Bone marrow (tissue), 2 donors: Measurements from ENCODE around the gene DNAH6.
"Not testable (repeated sequence)": the region's sequence is repeated elsewhere in the genome, so short reads cannot be mapped to it uniquely, and the experiment has no call there.

Experiments
- DNase-seq, 2 donors: peaks; one replicate each; lab custom pipeline; 2025; lab: John Stamatoyannopoulos, UW

Gene DNAH6

DNA sequence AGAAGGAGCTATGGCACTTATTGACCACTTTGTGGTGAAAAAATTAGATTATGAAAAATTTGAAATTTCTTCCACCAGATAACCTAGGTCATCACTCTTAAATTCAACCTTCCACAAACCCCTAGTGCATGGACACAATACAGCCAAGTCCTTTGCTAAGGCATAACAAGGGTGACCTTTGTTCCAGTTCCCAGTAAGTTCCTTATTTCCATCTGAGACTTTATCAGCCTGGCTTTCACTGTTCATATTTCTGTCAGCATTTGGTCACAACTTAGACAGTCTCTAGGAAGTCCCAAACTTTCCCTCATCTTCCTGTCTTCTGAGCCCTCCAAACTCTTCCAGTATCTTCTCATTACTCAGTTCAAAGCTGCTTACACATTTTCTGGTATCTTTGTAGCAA lies 232.0 kb downstream of the DNAH6 start:
- DNase-seq: no peak

DNA sequence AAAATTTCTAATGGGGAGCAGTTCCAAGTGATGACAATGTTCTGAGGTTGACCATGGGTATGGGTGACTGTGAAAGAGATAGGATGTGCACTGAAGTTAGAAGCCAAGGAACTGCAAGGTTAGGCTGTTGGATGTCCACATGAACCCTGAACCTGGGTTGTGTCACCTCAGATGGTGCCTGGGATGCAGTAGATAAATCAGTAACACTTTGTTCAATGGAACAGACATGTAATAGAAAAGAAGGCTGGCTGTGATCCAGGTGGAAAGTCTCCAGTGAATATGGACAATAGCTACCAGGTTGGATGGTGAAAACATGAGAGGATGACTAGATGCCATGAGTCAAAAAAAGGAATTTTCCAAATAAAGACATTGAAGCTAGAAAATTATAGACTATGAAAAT lies 233.1 kb downstream of the DNAH6 start:
- no peak for DNase-seq

DNA sequence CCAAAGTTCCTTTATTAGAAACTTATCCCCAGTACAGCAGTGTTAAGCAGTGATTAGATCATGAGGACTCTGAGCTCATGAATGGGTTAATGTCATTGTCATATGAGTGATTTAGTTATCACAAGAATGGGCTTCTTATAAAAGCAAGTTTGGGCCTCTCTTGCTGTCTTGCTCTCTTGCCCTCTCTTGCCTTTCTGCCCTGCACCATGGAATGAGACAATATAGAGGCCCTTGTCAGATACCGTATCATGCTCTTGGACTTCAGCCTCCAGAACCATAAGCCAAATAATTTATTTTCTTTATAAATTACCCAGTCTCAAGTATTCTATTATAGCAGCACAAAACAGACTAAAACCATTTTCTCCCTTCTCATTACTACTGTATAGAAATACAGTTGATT lies 238.8 kb downstream of the DNAH6 start:
- no peak for DNase-seq

DNA sequence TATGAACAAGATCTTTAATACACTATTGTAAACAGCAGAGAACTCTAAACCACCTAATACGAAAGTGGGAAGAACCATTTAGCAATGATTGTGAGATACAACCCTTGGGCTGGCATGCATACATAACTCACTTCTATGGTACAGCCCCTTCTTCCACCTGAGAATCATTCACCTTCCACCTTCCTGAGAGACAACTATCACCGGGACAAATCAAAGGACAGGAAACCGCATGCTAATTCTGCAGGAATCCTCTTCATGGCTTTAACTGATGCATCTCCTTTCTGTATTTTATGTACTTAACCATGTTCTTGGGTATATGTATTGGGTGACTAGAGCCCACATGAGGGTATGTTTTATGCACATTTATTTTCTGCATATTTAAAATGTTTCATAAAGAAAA lies 241.3 kb downstream of the DNAH6 start:
- DNase-seq: no peak

DNA sequence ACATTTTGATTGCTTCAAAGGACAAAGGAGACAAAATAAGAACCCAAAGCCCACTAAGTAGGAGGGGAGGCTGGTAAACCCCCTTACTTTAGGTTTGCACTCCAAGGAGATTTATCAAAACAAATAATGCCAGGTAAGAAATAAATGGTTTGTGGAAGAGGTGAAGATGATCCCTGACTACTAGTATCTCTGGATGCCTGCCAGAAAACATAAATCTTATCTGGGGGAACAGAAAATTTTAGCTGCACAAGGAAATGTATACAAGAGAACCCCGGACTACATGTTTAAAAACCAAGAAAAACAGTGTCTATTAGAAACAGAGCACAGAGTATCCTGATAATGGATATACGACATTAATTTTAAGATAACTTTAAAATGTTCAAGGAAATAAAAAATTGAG lies 250.5 kb downstream of the DNAH6 start:
- no peak for DNase-seq

DNA sequence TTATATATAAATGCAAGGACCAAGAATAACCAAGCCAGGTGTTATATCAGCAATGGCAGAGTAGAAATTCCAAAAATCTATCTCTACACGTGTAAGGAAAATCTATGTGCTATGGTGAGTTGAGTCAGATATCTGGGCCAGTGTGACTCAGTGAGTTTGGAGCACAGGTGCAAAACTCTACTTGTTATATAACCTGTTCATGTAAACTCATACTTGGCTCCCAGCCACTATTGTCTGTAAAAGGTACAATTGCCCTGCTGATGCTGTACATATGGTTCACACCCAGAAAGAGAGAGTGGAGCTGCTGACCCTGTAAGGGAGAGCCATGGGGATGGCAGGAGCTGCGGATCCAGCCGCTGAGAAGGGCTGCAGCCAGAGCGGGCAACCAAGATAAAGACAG lies 252.5 kb downstream of the DNAH6 start:
- DNase-seq: no peak

DNA sequence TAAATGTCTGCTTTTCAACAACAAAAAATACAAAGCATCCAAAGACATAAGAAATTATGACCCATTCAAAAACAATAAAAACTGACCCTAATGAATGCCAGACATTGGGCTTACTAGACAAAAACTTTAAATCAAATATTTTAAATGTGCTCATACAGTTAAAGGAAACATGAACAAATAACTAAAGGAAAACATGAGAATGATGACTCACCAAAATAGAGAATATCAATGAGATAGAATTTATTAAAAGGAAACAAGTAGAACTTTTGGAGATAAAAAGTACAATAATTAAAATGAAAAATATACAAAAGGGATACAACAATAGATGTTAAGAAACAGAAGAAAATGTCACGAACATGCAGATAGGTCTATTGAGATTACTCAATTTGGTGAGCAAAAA lies 254.0 kb downstream of the DNAH6 start:
- no peak for DNase-seq

DNA sequence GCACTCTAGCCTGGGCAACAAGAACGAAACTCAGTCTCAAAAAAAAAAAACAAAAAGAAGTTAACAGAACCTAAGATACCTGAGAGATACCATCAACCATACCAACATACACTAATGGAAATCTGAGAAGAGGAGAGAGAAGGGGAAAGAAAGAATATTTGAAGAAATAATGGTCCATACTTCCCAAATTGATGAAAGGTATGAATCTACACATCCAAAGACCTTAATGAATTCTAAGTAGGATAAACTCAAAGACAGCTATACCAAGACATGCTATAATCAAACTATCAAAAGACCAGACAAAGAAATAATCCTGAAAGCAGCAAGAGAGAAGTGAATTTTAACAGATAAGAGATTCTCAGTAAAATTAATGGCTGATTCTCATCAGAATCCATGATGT lies 255.0 kb downstream of the DNAH6 start:
- DNase-seq: no peak

DNA sequence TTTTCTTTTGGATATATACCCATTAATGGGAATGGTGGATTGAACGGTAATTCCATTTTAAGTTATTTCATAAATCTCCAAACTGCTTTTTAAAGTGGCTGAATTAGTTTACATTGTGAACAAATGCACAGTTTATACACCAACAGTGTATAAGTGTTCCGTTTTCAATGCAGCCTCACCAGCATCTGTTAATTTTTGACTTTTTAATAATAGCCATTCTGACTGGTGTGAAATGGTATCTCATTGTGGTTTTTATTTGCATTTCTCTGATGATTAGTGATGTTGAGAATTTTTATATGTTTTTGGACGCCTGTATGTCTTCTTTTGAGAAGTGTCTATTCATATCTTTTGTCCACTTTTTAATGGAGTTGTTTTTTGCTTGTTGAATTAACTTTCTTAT lies 257.3 kb downstream of the DNAH6 start:
- not testable (repeated sequence) for DNase-seq

DNA sequence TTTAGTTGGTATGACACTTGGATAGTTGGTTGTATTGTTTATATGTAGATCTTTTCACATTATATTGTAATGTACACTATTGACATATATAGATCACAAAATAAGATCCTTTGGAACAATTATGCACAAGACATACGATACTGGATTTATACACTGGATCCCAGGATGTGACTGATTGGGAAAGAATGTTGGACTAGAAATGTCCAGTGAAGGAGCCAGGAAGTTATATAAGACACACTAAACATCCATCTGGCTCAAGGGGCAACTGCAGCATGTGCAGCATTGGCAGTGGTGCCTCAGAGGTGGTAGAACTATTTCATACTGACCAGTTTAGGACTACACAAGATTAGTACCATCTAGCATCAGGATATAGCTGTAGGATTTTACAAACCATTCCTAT lies 259.7 kb downstream of the DNAH6 start:
- no peak for DNase-seq

DNA sequence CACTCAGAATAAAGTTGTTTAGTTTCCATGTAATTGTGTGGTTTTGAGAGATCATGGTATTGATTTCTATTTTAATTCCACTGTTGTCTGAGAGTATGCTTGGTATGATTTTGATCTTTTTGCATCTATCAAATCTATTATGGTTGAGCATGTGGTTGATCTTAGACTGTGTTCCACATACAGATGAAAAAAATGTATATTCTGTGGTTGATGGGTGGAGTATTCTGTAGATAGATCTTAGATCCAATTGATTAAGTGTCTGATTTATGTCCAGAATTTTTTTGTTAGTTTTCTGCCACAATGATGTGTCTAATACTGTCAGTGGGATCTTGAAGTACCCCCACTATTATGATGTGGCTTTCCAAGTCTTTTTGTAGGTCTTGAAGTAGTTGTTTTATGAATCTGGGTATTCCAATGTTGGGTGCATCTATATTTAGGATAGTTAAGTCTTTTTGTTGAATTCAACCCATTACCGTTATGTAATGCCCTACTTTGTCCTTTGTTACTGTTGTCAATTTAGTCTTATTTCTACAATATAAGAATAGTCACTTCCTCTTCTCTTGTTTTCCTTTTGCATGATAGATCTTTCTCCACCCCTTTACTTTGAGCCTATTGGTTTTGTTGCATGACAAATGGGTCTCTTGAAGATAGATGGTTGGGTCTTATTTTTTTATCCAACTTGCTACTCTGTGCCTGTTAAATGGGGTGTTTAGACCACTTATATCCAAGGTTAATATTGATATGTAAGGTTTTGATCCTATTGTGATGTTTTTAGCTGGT lies 262.8 kb downstream of the DNAH6 start:
- DNase-seq: no peak

DNA sequence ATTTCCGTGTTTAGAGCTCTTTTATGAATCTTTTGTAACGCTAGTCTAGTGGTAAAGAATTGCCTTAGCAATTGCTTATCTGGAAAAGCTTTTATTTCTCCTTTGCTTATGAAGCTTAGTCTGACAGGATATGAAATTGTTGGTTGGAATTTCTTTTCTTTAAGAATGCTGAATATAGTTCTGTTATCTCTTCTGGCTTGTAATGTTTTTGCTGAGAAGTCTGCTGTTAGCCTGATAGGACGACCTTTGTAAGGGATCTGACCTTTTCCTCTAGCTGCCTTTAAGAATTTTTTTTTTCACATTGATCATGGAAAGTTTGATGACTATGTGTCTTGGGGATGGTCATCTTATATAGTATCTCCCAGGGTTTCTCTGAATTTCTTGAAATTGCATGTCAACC lies 263.5 kb downstream of the DNAH6 start:
- DNase-seq: no peak

DNA sequence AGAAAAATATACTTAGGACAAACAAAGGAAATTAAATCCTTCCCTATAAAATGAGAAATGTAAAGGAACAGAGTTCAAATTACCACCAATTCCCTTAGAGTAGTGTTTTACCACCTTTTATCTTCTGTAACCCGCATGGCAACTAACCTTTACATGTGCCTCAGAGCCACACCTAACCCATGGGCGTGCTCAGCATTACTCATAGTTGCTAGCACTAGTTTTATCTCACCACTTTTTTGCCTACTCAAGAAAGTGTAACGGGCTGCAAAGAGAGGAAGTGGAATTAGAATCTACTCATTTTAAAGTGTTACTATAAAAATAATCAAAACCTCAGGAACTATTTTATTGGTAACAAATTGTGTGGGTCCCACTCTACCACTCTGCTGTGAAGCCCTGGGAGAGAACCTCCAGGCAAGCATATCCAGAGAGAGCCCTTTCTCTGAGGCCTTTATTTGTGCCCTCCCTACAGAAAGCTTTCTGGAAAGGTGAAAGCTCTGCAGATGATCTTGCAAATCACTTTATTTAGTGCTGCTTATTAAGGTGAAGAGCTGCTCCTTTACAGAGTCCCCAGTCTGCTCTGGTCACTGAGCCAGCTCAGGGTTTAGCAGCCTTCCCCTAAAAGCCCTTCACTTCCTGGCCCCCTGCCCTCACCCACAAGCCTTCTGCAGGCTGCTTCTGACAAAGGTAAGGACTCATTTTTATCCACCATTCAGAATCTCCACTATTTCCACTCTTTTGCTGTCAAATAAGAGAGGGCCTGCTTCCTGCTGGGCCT lies 265.8 kb downstream of the DNAH6 start:
- DNase-seq: no peak

DNA sequence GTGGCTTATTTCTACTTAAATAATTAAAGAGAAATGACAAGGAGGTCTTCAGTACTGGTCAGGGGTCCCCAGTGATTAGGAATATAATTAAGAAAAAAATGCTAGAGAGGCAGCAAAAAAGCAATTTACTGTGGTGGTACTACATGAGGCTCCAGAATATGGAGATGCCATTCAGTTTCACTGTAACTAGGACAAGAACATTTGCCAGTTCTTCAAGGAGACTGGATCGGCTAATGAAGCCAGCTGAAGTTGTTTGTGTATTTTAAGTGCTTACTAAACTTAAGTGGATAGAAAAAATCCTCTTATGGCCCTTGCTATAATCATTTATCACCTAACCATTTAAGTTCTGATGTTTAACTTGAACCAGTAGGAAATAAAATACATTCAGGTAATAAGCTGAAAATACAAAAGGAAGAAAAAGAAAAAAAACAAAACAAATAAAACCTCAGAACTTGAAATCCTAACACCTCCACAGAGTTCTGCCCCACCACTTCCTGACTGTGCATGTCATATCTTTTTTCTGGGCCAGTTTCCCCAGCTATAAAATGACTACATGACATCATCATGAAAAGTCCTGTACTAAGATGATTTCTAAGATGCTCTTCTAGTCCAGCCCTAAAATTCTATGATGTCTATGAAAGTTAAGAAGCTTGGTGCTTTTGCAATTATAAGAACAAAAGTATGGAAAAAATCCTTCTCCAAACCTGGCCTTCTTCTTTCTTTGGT lies 266.6 kb downstream of the DNAH6 start:
- no peak for DNase-seq

DNA sequence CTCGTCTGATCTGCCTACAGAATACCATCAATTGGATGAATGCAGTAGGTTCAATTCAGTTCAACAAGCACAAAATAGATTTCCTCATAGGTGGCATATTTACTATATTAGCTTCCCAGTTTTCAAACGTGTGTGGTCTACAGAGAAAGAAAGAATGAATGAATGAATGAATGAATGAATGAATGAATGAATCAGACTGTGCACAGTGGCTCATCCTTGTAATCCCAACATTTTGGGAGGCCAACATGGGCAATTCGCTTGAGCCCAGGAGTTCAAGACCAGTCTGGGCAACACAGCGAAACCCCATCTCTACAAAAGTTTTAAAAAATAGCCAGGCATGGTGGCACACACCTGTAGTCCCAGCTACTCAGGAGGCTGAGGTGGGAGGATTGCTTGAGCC lies 269.7 kb downstream of the DNAH6 start:
- no peak for DNase-seq

DNA sequence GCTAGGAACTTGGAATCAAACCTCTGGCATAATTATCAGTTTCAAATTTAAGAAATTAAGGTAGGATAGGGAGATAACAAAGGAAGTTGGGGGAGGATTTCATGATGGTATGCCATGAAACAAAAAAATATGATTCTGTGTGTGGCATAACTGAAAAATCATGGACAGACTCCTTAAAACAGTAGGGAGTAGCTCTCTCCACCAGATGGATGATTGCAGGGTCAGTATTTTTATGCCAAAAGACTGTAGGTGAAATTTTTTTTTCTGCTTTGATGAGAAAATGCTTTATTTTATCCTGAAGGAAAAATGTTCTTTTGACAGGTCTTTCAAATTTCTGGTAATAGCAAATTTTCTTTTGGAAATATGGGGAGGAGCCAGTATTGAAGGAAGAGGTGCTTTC lies 270.3 kb downstream of the DNAH6 start:
- DNase-seq: no peak

DNA sequence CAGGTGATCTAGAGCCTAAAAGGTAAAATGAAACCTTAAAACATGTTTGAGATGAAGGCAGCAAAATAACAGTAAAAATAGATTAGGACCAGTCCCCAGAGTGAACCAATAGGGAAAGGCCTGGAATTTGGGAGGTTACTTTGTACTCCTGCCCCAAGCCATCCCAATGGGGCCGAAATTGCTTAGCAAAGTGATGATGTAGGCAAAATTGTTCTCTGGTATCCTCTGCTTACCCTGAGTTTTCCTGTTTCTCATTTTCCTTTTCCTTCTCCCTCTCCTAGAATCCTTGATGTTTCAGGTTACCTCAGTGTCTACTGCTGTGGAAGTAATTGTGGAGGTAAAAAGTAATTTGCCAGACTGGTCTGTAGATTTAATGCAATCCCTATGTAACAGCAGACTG lies 271.7 kb downstream of the DNAH6 start:
- no peak for DNase-seq

DNA sequence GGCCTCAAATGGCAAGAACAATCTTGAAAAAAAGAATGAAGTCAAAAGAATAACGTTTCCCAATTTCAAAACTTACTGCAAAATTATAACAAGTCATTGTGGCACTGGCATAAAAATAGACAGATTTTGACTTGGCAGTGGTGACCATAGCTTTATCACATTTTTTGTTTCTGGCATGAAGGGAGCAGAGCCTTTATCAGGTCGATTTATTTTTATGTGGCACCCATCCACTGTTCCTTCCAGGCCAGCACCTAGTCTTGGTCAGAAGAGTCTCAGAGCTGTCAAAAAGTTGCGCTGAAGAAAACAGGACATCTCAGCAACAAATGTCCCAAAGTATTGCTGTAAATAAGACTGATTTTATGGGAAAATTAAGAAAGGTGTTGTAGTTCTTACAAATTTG lies 272.2 kb downstream of the DNAH6 start:
- no peak for DNase-seq

DNA sequence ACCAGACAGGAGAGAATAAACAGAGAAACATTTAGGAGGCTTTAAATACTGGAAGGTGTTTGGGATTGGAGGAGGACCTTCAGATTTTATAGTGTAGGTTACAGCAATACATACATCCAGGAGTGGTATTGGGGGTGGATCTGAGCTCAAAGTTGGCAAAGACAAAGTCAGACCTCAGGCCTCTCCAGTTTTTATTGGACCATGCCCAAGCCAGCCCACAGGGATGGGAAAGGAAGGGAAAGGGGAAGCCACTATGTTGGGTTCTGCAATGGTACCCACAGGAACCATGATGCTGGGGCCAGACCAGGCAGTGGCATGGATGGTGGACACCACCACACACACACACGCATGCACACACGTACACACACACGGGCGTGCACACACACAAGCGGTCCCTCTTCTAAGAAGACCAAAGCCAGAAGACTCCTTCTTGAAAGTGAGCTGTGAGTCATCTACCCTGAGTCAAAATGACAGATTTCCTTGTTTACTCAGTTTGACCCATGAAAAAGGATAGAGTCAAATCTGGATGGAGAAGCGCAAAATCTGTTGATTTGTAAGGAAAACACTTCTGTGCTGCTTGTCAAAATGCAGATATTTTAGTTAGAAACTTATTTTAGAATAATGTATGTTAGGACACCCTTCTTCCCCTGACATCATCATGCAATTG lies 276.7 kb downstream of the DNAH6 start:
- no peak for DNase-seq

DNA sequence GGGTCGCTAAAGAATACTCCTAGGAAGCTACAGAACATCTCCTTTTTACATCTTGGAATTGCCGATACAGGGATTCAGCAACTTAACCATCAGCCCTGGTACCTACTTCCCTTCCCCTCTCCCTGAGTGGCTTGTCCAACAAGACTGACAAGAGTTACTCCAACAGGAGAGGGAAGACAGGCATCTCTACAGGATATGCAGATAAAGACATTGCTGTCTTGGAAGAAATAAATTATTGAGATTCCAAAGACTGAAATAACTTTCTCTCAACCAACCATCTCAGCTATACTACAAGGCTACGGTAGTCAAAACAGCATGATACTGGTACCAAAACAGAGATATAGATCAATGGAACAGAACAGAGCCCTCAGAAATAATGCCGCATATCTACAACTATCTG lies 277.3 kb downstream of the DNAH6 start:
- DNase-seq: no peak

DNA sequence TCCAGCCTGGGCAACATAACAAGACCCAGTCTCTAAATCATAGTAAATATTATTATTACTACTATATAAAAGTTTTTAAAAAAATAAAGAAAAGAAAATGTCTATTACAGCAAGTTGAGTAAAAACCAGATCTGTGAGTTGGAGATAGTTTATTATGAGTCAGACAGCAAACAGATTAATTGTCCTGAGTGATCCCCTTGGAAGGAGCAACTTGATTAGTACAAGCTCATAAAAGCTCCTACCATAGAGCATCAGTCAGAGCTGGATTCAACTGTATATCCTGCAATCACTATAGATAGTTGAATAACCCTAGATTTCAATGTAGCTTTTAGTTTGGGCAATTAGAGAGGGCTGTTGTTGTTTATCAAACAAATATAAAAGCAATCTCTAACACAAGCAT lies 280.5 kb downstream of the DNAH6 start:
- DNase-seq: no peak

DNA sequence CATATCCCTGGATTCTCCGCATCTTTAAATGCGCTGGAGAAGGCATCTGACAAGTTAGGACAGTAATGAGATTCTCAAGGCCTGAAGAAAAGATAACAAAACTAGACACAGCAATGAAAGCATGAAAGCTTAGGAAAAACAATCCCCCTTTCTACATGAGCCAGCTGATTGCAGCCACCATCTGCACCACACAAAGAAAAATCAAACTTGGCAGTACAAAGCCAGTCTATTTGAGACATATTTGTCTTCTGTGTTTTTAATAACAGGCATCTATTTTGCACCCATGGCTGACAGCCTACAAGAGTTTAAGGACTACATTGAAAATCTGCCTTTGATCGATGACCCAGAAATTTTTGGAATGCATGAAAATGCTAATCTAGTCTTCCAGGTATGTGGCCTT lies 281.0 kb downstream of the DNAH6 start:
- DNase-seq: no peak

DNA sequence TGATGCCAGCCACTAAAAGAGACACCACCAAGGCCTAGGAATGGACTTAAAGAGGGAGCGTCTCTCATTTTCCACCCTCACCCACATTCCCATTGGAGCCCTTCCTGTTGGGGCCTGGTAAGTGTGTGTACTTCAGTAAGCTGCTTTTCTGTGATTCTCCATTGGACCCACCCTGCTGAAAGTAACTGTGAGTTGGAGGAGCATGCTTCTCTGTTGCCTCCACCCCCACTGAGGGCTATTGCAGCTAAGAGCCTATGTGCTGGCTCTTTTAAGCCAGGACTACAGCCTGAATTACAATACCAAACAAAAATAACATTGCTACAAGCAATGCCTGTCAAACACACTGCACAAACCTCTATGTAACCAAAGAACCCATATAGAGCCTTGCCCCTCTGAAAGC lies 283.5 kb downstream of the DNAH6 start:
- no peak for DNase-seq
